Fibroblast of skin of back (primary cell): ENCODE measurements around the gene MAST2.
"Not testable (repeated sequence)": the region's sequence is repeated elsewhere in the genome, so short reads cannot be mapped to it uniquely, and the experiment has no call there.

Experiments used
- DNase-seq: peaks from one replicate; pipeline ENCODE4 v3.0.0-alpha.2; 2013

The MAST2 gene

DNA sequence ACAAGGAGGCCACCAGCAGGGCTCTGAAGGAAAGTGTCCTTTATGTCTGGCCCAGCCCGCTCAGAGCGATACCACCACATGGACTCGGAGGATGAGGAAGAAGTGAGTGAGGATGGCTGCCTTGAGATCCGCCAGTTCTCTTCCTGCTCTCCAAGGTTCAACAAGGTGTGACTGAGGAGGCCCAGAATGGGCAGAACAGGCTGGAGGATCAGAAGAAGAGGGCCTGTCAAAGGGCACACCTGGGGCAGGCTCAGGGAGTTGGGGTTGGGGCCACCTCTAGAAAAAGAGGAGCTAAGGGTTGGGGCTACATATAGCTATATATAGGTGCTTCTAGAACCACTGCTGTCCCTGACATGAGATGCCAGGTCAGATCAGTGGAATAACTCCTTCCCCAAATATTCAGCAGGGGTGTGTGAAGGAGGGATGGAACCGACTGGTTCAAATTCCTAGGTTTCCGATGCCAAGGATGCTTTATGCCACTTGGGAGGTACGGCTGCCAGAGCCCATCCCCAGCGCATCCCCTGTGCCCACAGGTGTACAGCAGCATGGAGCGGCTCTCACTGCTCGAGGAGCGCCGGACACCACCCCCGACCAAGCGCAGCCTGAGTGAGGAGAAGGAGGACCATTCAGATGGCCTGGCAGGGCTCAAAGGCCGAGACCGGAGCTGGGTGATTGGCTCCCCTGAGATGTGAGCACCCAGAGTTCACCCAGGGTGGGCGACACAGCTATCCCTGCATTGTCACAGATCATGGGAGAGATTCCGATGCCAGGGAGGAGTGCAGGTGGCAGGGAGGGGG, 226.9 kb downstream of the MAST2 start:
- DNase-seq, result no peak

DNA sequence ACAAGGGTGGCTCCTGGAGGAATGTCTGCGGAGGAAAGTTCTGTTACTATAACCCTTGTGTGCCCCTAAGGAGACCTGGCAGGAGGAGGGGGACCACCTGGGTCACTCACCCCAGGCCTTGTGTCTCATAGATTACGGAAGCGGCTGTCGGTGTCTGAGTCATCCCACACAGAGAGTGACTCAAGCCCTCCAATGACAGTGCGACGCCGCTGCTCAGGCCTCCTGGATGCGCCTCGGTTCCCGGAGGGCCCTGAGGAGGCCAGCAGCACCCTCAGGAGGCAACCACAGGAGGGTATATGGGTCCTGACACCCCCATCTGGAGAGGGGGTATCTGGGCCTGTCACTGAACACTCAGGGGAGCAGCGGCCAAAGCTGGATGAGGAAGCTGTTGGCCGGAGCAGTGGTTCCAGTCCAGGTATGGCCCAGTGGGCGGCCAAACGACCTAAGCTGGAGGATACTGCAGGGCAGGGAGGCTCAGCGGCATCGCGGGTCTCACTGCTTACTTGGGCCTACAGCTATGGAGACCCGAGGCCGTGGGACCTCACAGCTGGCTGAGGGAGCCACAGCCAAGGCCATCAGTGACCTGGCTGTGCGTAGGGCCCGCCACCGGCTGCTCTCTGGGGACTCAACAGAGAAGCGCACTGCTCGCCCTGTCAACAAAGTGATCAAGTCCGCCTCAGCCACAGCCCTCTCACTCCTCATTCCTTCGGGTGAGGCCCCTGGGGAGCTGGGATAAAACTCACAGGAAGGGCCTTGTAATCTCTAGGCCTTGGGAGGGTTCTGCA, 227.7 kb downstream of the MAST2 start:
- DNase-seq, result no peak

DNA sequence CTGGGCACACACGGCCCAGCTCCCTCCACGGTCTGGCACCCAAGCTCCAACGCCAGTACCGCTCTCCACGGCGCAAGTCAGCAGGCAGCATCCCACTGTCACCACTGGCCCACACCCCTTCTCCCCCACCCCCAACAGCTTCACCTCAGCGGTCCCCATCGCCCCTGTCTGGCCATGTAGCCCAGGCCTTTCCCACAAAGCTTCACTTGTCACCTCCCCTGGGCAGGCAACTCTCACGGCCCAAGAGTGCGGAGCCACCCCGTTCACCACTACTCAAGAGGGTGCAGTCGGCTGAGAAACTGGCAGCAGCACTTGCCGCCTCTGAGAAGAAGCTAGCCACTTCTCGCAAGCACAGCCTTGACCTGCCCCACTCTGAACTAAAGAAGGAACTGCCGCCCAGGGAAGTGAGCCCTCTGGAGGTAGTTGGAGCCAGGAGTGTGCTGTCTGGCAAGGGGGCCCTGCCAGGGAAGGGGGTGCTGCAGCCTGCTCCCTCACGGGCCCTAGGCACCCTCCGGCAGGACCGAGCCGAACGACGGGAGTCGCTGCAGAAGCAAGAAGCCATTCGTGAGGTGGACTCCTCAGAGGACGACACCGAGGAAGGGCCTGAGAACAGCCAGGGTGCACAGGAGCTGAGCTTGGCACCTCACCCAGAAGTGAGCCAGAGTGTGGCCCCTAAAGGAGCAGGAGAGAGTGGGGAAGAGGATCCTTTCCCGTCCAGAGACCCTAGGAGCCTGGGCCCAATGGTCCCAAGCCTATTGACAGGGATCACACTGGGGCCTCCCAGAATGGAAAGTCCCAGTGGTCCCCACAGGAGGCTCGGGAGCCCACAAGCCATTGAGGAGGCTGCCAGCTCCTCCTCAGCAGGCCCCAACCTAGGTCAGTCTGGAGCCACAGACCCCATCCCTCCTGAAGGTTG, 231.4 kb downstream of the MAST2 start:
- no peak for DNase-seq

DNA sequence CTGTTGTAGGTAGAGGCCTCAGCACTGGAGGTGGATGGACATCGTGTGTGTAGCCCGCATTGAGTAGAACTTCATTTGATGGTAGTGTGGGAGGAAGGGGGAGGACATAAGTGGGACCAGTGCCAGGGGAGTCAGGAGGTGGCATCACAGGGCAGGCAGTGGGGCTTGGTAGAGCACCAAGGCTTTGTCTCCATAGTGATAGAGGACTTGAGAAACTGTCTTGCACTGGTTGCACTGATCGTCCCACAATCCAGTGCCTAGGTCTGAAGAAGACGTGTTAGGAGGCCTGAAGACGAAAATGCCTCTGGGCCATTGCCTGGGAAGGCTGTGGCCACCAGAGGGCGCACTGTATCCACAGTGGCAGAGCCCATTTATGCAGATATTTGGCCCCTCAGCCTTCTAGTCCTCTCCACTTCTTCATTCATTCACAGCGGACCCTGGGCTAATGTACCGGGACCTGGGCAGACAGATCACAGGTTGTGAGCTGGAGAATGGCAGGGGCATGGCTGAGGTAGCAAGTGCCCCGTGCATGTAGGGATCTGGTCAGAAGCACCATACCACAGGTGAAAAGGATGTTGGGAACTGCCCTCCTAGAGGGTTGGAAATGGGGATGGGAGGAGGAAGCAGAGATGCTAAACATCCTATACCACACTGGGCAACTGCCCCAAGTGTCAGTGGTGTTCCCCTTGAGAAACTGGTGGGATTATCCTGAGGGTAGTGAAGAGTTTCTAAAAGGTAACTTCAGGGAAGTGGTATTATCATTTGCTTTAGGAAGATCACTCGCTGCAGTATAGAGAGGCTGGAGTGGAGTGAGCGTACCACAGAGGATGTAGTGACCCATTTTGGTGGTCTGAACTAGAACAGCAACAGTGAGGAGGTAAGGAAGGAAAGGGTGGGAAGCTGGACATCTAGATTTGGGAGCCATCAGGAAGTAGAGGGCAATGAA, 233.8 kb downstream of the MAST2 start:
- peak; percentile 72 for DNase-seq

DNA sequence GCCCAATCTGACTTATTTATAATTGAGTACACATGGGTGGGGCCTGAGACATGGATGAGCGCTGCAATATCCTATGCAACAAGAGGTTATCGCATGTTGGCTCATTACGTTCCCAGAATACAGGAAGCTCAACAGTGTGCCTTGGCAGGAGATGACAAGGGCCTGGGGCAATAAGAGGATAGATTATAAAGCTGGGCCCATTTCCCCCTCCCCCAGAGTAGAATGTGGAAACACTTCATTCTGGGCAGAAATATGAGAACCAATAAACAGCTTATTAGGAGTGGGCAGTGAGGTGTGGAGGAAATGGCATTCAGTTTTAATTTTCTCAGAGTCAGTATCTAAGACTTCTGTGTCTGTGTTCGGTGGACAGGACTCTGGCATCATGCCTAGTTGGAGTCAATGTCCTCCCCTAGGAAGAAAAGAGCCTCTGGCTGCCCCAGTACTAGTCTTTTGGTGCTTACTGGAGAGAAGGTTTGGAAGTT, 236.2 kb downstream of the MAST2 start:
- DNase-seq, result peak; percentile 57

DNA sequence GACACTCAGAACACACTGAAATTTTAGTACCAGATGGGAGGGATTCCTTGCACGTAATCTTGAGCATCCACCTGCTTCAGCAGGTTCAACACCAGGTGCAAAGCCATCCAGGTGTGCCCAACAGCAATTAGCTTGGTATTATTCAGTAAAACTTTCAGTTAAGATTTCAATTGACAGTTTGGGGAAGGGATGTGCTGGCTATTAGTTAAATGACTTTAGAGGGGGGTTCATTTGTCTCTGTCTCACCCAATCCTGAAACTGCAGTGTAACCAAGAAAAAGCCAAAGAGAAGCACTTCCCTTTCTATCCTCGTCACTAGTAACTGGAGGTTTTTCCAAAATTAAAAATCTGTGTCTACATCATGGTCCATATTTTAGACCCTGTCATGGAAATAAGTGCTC, 238.1 kb downstream of the MAST2 start:
- DNase-seq, result no peak

DNA sequence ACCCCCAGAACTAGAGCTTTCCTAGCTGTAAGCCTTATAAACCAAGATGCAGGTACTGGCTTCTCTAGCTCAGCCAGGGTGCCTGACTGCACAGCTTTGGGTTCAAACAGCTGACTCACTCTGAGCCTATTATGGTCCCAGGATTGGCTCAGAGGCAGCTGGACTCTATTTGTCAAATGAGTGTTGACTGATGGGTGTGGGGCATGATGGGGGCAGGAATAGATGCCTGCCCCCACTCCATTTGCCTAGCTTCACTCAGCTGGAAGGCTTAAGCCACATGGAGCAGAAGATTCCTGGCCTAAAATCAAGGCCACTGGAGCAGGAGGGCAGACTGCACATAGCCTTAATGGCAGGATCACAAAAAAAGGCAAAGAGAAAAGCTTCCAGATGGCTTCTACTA, 238.6 kb downstream of the MAST2 start:
- DNase-seq, result no peak

DNA sequence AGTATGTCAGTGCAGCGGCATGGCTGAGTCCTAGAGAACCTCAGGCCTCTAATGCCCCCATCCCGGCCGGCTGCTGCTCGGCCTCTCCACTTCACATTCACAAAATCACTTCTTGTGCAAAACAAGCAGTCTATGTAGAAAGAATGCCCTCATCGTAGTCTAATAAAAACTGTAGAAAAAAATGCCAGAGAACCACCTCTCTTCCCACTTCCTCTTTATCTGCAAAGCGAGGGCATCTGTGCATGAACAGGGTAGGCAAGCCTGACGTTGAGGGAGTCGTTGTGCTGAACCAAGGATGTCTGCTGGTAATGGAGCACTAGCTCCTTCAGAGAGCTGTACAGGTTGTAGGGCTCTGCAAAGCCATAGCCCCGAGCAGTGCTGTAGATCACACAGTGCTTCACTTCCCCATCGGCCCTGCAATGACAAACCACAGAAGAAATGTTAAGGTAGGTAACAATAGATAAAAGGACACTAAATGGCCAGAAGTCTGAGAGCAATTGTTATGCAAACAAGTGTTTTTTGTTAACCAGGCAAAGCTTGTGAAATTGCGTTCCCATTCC, 240.1 kb downstream of the MAST2 start:
- DNase-seq, result no peak

DNA sequence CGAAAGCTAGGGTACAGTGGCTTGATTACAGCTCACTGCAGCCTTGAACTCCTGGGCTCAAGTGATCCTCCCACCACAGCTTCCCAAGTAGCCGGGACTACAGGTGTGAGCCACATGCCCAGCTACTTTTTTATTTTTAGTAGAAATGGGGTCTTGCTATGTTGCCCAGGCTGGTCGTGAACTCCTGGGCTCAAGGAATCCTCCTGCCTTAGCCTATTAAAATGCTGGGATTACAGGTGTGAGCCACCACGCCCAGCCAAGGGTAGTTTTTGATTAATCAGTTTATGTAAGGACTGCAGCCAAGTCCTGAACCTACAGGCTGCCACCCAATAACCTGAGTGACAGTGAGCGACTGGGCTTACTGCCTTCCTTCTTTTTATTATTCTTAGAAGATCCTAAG, 240.7 kb downstream of the MAST2 start:
- no peak for DNase-seq

DNA sequence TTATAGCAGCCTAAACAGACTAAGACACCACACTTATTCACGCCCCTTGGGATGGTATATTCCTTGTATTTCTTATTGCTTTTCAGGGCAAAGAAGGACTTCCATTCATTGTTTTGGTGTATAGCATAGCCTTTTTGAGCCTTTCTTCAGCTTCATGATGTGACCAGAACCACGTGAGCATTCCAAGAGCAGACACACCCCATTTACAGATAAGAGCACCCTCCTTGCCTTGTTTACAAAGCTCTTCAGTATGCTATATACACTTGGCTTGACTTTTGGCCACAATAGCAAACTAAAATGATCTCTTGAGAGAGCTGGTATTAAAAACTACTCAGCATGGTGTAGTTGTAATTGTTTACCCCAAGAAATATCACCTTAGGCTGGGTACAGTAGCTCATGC, 250.3 kb downstream of the MAST2 start:
- DNase-seq, result no peak

DNA sequence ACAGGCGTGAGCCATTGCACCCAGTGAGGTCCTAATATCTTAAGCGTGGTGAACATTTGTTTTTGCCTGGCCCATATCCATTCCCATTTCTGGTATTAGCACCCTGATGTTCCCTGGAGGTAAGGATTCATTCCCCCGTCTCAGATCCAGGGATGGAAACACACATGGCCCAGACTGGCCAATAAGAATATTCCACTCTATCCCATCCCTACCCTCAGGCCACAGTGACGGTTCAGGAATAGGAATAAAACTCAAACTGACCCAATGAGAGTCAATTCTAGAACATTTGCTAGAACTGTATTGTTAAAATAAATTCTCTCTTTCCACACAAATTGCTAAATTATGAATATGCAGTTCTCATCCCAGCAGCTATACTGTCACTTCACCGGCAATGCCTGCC, 252.9 kb downstream of the MAST2 start:
- no peak for DNase-seq

DNA sequence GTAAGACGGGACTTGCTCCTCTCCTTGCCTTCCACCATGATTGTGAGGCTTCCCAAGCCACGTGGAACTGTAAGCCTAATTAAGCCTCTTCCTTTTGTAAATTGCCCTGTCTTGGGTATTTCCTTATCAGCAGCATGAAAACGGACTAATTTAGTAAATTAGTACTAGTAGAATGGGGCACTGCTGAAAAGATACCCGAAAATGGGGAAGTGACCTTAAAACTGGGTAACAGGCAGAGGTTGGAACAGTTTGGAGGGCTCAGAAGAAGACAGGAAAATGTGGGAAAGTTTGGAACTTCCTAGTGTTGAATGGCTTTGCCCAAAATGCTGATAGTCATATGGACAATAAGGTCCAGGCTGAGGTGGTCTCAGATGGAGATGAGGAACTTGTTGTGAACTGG, 253.8 kb downstream of the MAST2 start:
- DNase-seq, result not testable (repeated sequence)

DNA sequence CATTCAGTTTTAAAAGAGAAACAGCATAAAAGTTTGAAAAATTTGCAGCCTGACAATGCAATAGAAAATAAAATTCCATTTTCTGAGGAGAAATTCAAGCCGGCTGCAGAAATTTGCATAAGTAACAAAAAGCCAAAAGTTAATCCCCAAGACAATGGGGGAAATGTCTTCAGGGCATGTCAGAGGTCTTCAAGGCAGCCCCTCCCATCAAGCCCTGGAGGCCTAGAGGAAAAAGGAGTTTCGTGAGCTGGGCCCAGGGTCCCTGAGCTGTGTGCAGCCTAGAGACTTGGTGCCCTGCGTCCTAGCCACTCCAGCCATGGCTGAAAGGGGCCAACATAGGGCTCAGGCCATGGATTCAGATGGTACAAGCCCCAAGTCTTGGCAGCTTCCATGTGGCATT, 254.4 kb downstream of the MAST2 start:
- no peak for DNase-seq

DNA sequence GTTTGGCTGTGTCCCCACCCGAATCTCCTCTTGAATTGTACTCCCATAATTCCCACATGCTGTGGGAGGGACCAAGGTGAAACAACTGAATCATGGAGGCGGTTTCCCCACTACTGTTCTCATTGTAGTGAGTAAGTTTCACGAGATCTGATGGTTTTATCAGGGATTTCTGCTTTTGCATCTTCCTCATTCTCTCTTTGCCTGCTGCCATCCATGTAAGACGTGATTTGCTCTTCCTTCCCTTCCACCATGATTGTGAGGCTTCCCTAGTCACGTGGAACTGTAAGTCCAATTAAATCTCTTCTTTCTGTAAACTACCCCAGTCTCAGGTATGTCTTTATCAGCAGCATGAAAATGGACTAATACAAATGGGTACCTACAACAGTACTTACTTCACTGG, 255.5 kb downstream of the MAST2 start:
- no peak for DNase-seq

DNA sequence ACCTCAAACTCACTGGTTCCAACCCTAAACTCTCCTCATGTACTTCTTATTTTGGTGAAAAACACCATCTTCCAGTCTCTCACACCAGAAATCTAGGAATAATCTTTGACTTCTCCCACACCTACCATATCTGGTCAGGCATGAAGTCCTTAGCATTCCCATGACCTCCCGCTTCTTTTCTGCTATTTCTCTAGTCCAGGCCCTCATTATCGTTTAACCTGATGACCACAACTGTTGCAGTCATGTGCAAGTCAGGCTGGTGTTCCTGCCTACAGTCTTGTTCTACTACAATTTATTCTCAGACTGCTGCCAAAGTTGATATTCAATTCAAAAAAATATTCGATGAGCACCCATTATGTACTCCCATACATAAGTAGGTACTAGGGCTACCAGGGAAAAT, 257.7 kb downstream of the MAST2 start:
- DNase-seq, result no peak

DNA sequence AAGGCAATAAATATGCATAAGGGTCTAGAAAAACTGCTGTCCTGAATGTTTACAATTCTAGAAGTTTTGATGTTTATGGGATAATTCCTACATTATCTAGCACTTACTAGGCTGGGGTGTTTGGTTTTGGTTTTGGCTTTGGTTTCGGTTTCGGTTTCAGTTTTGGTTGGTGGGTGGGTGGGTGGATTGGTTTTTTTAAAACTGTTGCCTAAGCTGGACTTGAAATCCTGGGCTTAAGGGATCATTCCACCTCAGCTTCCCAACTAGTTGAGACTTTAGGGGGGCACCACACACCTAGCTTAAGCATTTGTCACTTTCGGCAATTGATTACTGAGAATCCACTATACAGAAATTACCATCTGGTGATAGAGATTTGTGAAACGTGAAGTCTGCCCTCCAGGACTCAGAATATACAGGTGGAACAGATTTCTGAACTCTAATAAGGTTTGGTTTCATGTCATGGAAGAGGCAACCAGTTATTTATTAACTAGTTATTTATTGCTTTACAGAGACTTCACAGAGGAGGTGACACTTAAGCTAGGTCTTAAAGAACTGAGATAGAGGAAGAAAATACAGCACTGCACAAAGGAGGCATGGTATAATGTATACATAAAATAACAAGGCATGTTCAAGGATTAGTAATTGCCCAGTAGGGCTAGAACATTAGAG, 259.4 kb downstream of the MAST2 start:
- no peak for DNase-seq

DNA sequence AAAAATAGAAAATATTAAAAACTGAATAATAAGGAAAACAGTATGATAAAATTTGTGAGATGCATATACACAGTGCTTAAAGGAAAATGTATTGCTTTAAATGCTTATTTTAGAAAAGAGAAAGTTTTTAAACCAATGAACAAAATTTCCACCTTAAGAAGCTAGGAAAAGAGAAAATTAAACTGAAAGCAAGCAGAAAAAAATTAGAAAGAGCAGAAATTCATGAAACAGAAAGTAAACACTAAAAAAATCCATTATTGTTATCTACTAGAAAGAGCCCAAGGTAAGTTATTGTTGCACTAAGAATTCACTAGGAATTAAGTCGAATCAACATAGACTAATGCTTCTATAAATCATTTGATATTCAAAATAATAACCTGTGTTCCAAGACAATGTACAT, 261.3 kb downstream of the MAST2 start:
- no peak for DNase-seq

DNA sequence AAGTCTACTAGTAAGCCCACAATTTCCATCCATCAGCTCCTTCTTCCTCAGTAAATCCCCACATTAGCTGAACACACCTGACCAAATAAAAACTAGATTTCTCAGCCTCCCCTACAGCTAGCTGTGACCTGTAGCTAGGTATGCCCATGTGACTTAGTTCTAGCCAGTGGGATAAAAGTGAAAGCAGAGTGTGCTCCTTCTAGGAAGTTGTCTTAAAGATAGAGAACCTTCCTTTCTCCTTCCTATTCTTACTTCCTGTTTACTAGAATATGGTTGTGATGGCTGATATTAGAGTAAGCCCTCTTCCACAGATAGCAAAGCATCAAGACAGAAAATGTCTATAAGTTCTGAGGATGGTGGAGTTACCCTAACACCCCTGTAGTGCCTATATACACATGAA, 262.0 kb downstream of the MAST2 start:
- no peak for DNase-seq

DNA sequence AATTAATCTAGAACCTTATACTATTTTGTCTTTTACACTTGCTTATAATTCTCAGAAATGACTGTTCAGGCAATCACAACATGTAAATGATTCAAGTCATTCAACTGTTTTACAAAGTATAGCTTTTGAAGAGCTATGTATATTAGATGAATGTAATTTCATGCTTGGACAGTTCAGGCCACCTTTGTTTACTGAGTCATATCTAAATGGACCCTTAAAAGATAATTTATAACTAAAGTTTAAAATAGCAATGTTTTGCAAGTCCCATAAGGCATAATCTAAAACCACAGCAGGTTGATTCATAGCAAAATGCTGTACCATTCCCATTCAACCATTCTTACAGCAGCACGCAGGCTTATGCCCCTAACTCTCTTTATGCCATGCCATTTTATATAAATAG, 264.2 kb downstream of the MAST2 start:
- DNase-seq, result no peak

DNA sequence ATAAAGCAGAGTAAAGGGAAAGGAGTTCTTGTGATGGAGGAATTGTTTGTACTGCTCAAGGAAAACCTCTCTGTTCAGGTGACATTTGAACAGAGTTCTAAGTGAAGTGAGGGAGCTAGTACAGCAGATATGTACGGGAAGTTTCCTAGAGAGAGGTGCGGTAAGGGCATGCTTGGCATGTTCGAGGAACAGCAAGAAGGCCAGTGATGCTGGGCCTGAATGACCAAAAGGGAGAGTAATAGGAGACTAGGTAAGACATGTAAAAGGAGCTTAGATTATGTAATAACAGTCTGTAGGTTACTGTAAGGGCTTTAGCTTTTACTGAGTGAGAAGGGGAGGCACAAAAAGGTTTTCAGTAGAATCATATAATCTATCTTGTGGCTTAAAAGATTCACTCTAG, 265.1 kb downstream of the MAST2 start:
- no peak for DNase-seq
